Activated T-helper 2 cell treated with anti-CD3 and anti-CD28 coated beads, Interferon-gamma antibody, Interleukin-2, Interleukin-4, amounts not matched to agents 10 μg/mL and 5 μg/mL and 100 μg/mL, durations not matched to agents 14 hours and 24 hours and 36 hours (primary cell): ENCODE data around the gene HYCC1. TPM values are rescaled to one million over a fixed set of nuclear protein-coding genes. Genes with fewer than 3 reads are reported as not detected.

Experiments
- DNase-seq: peaks from one replicate; pipeline ENCODE4 v3.0.0; 2021; ENCODE audit warnings: low spot score
- H3K27ac Mint-ChIP-seq: one replicate; pipeline ENCODE4 v1.8.0; 2021; ENCODE audit warnings: mixed read lengths
- H3K27me3 Mint-ChIP-seq: one replicate; pipeline ENCODE4 v1.8.0; 2021; ENCODE audit warnings: low read depth, mixed read lengths
- H3K36me3 Mint-ChIP-seq: one replicate; pipeline ENCODE4 v1.8.0; 2021; ENCODE audit warnings: low read depth, mixed read lengths
- H3K4me1 Mint-ChIP-seq: one replicate; pipeline ENCODE4 v1.8.0; 2021; ENCODE audit warnings: low read depth, mixed read lengths
- H3K4me3 Mint-ChIP-seq: one replicate; pipeline ENCODE4 v1.8.0; 2021; ENCODE audit warnings: low read depth, mild to moderate bottlenecking, moderate library complexity, mixed read lengths
- H3K9me3 Mint-ChIP-seq: one replicate; pipeline ENCODE4 v1.8.0; 2021; ENCODE audit warnings: mixed read lengths
- intact Hi-C: fragments of 100-400 bp; cut with micrococcal nuclease; formaldehyde crosslinking; loops from one replicate; pipeline ENCODE4 v1.15.1; 2023
- total RNA-seq: library from RNA; stranded (reverse); gene quantifications from 2 replicates; pipeline ENCODE4 v1.2.3, GENCODE V29; 2022

Gene HYCC1
- total RNA-seq, 1 donor from 2014 or later: 55.1 TPM

DNA sequence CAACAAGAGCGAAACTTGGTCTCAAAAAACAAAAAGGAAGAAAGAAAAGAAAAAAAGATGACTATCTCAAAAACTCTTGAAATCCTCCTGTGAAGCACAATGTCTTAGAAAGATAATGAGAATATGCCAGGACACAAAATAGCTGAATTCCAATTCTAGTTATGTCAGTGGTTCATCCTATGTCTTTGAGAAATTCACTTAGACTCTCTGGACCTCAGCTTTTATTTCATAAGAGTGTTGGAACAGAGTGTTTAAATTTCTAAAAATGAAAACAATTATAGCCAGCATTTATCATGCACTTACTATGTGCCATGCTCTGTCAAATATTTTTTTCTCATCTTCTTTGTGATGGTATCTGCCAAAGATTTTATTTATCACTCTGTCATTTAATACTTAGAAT lies 13.3 kb upstream of the HYCC1 start:
- peaks cover 29% of the 10 kb centered on the region for H3K27me3 Mint-ChIP-seq

DNA sequence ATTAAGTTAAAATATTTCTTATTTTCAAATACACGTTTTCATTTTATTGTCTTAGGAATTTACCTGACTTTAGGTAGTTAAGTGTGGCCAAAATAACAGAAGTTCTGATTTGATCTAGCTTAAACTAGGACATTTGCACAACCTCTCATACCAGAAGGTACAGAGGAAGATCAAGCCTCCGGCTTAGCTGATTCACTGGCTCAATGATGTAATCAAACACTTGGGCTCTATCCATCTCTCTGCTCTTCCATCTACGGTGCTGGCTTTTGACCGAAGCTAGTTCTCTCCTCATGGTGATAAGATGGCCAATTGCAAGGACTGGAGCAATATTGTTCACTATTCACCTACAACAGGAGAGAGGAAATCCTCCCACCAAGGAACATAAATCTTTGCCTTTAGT lies 12.2 kb upstream of the HYCC1 start:
- Mint-ChIP-seq H3K27me3 (peaks cover 28% of the 10 kb centered on the region), H3K36me3 (peaks cover 2% of the 10 kb centered on the region), H3K27ac (no peak overlapping the region), H3K9me3 (peaks cover 4% of the 10 kb centered on the region), H3K4me3 (no peak overlapping the region), H3K4me1 (peaks cover 20% of the 10 kb centered on the region)
- DNase-seq: no peak
- intact Hi-C loops: no loop called here

More for the DNA sequence above, 13.3 kb upstream of the HYCC1 start:
- Mint-ChIP-seq H3K27ac (no peak overlapping the region), H3K9me3 (no peaks in the 10 kb centered on the region), H3K4me1 (peaks cover 9% of the 10 kb centered on the region), H3K36me3 (no peaks in the 10 kb centered on the region), H3K4me3 (no peak overlapping the region)
- intact Hi-C loops: no loop called here
- DNase-seq: no peak

- peaks cover 32% of the 10 kb centered on the region for H3K4me1 Mint-ChIP-seq
- H3K27ac Mint-ChIP-seq: no peak overlapping the region
- peaks cover 24% of the 10 kb centered on the region for H3K27me3 Mint-ChIP-seq
- H3K36me3 Mint-ChIP-seq: peaks cover 7% of the 10 kb centered on the region
- no peak for DNase-seq
- H3K9me3 Mint-ChIP-seq: peaks cover 4% of the 10 kb centered on the region
- no peak overlapping the region for H3K4me3 Mint-ChIP-seq
- intact Hi-C loops: no loop called here
Observed at GRCh38 chr7:23024454-23024853, 10.5 kb upstream of the HYCC1 start.

GRCh38 chr7:23022851-23023250 lies 8.9 kb upstream of the HYCC1 start:
- Mint-ChIP-seq H3K4me3 (no peak overlapping the region), H3K9me3 (peaks cover 4% of the 10 kb centered on the region), H3K27ac (no peak overlapping the region), H3K36me3 (peaks cover 7% of the 10 kb centered on the region), H3K27me3 (peaks cover 21% of the 10 kb centered on the region), H3K4me1 (peaks cover 38% of the 10 kb centered on the region)
- intact Hi-C loops: no loop called here
- DNase-seq: no peak

DNA sequence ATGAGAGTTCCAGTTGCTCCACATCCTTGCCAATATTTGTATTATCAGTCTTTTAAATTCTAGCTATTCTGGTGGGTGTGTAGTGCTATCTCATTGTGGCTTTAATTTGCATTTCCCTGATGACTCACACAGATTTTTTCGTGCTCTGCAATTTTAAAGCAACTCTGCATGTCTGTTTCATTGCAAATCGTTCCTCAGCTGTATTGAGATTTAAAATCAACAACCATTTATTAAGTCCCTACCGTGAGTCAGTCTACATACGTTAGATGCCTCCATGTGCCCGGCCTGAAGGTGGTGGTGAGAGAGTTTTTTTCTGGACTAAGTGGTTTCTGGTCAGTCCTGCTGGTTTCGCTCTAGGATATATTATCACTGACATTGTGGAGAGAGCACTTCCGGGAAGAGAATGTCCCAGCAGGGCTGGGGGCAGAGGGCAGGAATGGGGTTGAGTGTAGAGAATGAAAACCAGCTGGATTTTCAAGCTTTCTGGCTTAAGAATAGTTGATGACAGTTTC lies 8.4 kb upstream of the HYCC1 start:
- H3K27ac Mint-ChIP-seq: no peak overlapping the region
- peaks cover 7% of the 10 kb centered on the region for H3K36me3 Mint-ChIP-seq
- H3K9me3 Mint-ChIP-seq: peaks cover 4% of the 10 kb centered on the region
- peaks cover 42% of the 10 kb centered on the region for H3K4me1 Mint-ChIP-seq
- no peak for DNase-seq
- intact Hi-C loops: no loop called here
- H3K27me3 Mint-ChIP-seq: peaks cover 16% of the 10 kb centered on the region
- no peak overlapping the region for H3K4me3 Mint-ChIP-seq

DNA sequence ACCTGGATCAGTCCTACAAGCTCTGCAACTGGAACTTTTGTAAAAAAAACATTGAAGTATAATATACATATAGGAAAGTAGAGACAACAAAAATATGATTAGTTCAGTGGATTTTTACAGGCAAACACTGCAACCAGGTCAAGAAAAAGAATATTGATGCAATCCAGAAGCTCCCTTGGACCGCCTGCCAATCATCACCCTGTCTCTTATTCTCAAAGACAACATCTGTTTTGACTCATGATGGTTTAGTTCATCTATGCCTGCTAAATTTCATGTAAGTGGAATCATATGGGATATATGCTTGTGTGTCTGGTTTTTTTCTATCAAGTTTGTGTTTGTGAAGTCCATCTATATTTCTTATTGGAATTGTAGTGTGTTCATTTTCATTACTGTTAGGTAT lies 7.7 kb upstream of the HYCC1 start:
- Mint-ChIP-seq H3K9me3 (peaks cover 4% of the 10 kb centered on the region), H3K27ac (peak overlapping the region; percentile 93), H3K27me3 (peaks cover 10% of the 10 kb centered on the region), H3K4me1 (peaks cover 48% of the 10 kb centered on the region), H3K4me3 (no peak overlapping the region), H3K36me3 (peaks cover 7% of the 10 kb centered on the region)
- intact Hi-C loops: loop anchor here (2.0 kb wide), 1 partner anchor 33 kb away; no protein-coding TSS in a partner anchor
- DNase-seq: no peak

GRCh38 chr7:23020742-23021401 lies 6.9 kb upstream of the HYCC1 start:
- Mint-ChIP-seq H3K27me3 (peaks cover 4% of the 10 kb centered on the region), H3K9me3 (peaks cover 4% of the 10 kb centered on the region), H3K27ac (peak overlapping the region; percentile 93), H3K4me3 (peak overlapping the region; percentile 51), H3K36me3 (peaks cover 7% of the 10 kb centered on the region), H3K4me1 (peaks cover 55% of the 10 kb centered on the region)
- DNase-seq: peak; percentile 24
- intact Hi-C loops: loop anchor here (2.0 kb wide), 1 partner anchor 34 kb away; no protein-coding TSS in a partner anchor

DNA sequence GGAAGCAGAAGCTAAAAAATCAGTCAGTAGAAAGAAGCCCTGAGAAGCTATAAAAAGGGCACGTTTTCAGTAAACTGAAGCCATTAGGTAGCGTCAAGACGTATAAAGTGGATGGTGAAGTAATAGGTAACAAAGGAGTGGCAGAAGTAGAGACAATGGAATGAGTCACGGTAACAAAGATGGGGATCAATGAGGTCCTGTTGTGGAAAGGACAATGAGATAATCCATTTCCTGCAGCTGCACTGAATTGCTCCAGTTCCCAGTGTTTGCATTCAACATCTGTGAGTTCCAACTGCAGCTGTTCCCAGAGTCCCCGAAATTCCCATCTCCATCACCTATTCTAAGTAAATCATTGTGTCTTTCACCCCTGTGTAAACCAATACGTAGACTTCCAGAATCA lies 4.8 kb upstream of the HYCC1 start:
- Mint-ChIP-seq H3K4me3 (no peak overlapping the region), H3K27ac (no peak overlapping the region), H3K27me3 (no peaks in the 10 kb centered on the region), H3K9me3 (peaks cover 4% of the 10 kb centered on the region), H3K36me3 (peaks cover 7% of the 10 kb centered on the region), H3K4me1 (peaks cover 65% of the 10 kb centered on the region)
- no peak for DNase-seq
- intact Hi-C loops: loop anchor here (10.0 kb wide), 1 partner anchor 456 kb away; the partner anchor contains the start of gene IGF2BP3

- peaks cover 58% of the 10 kb centered on the region for H3K4me1 Mint-ChIP-seq
- peaks cover 7% of the 10 kb centered on the region for H3K36me3 Mint-ChIP-seq
- H3K9me3 Mint-ChIP-seq: peaks cover 4% of the 10 kb centered on the region
- intact Hi-C loops: loop anchor here (10.0 kb wide), 1 partner anchor 457 kb away; the partner anchor contains the start of gene IGF2BP3
- H3K27ac Mint-ChIP-seq: no peak overlapping the region
- no peak for DNase-seq
- H3K27me3 Mint-ChIP-seq: no peaks in the 10 kb centered on the region
- no peak overlapping the region for H3K4me3 Mint-ChIP-seq
Observed at GRCh38 chr7:23017309-23017708, 3.4 kb upstream of the HYCC1 start.

DNA sequence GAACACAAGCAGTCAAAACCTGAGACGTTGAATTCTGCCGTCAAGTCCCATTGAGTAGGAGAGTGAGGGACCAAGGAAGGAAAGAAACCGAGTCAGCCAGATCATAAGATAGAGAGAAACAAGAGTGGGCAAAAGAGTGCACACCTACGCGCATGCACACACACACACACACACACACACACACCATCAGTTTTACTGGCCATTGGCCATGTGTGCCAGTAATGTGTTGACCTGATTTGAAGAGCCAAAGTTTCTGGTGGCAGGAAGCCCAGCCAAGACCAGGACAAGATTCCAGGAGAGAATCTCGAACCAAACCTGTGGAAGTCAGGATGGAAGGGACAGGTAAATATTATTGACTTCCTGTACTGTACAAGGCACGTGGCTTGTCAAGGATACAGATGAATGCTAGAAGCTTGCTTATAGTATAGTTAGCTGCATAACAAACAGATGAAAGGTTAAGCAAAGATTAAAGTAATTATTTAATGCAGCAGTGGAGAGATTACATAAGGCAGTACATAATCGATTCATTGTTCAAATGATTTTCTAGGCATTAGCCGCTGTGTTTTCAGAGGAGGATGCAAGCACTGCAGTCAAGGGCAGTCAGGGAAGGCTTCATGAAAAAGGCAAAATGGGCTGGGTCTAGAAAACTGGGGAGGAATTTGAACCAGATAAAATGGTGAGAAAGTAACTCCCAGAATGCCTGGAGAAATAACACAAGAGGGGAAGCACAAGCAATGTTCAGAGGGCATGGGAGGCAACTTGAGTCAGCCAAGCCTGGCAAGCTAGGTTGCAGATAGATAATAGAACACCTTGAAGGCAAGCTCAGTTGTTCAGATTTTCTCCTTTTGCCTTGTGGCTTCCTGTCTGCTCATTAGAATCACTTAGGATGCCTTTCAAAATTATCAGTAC lies 2.7 kb upstream of the HYCC1 start:
- Mint-ChIP-seq H3K27ac (peak overlapping the region; percentile 27), H3K4me1 (peaks cover 51% of the 10 kb centered on the region), H3K9me3 (peaks cover under 1% of the 10 kb centered on the region), H3K36me3 (peaks cover 7% of the 10 kb centered on the region), H3K27me3 (no peaks in the 10 kb centered on the region), H3K4me3 (no peak overlapping the region)
- intact Hi-C loops: loop anchor here (10.0 kb wide), 1 partner anchor 458 kb away; the partner anchor contains the start of gene IGF2BP3
- DNase-seq: no peak

DNA sequence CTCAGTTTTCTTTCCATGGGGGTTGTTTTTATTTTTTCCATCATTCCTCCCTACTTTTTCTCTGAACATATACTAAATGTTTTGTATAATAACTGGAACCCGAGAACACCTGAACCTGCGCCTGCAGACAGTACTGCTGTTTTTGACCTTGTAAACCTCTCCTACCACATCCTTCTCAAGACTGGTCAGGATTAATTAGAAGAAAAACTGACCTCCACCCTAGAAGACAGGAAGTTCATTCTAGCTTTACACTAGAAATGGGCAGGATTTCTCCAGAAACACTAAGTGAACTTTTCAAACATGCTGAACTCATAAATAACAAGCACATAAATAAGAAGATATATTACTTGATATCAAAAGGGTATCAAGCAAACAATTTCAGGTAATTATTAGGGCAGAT lies 751 bp upstream of the HYCC1 start:
- intact Hi-C loops: loop anchor here (1.0 to 10.0 kb wide), 9 partner anchors 13 to 460 kb away; partner anchors contain the start of genes IGF2BP3, KLHL7, NUP42 and TOMM7
- Mint-ChIP-seq H3K27me3 (no peaks in the 10 kb centered on the region), H3K9me3 (no peaks in the 10 kb centered on the region), H3K4me3 (peak overlapping the region; percentile 43), H3K4me1 (peaks cover 35% of the 10 kb centered on the region), H3K27ac (peak overlapping the region; percentile 85), H3K36me3 (no peaks in the 10 kb centered on the region)
- DNase-seq: no peak

DNA sequence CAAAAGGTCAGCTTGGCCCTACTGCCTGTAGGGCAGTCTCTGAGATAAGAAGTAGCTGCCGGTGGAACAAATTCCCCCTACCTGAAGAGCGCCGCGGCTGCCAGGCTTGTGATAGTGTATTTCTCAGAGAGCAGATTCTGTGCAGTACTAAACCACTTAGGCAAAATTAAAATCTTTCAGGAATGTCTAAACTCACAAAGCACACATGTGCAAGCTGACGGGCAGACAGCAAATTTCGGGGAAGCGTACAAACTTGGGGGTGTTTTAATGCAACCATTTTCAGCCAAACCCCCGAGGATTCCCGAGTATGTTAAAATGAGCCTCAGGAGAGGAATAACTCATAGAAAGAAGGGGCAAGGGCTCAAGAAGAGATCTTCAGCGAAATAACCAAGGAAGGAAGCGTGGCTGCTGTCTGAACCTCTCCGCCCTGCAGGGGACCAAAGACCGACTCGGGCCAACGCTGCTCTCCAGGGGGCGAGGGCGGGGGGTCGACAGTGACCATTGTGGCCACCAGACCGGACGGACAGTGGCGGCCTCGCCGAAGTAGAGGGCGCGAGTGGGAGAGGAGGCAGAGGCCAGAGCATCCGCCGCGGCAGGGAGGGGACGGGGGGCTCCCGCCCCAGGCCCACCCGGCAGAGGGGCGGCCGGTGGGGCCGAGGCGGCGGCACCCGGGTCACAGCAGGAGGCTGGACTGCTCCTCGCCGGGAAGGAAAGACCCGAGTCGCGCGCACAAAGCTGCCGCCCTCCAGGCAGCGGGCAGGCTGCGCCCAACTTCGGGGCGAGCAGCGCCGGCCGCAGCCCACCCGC lies 819 bp downstream of the HYCC1 start:
- Mint-ChIP-seq H3K9me3 (no peaks in the 10 kb centered on the region), H3K4me3 (no peak overlapping the region), H3K27ac (no peak overlapping the region), H3K27me3 (no peaks in the 10 kb centered on the region), H3K36me3 (no peaks in the 10 kb centered on the region), H3K4me1 (peaks cover 31% of the 10 kb centered on the region)
- peak; percentile 18 for DNase-seq
- intact Hi-C loops: loop anchor here (5.0 to 10.0 kb wide), 5 partner anchors 39 to 462 kb away; partner anchors contain the start of genes IGF2BP3, NUP42 and TOMM7
